Coronary artery (tissue), 2 donors: ENCODE data around the gene CAPN13.

ENCODE experiments used
- DNase-seq: peaks from one replicate; pipeline ENCODE4 v3.0.0-alpha.2; 2017; ENCODE audit warnings: low spot score
- H3K27ac ChIP-seq, 2 donors: fragments of 200-600 bp; sonication (generic); one replicate each; pipeline ENCODE4 v1.5.1; 2016 to 2019
- H3K4me3 ChIP-seq: fragments of 200-600 bp; sonication (generic); 2 replicates; pipeline ENCODE4 v1.5.1; 2016; ENCODE audit warnings: mild to moderate bottlenecking, moderate library complexity
- CTCF ChIP-seq: fragments of 200-600 bp; sonication (generic); IDR thresholded peaks from one replicate; pipeline ENCODE4 v1.5.1; 2019; ENCODE audit warnings: antibody characterized with exemption

The CAPN13 gene

GRCh38 chr2:30807249-30807648 is at the start of gene CAPN13:
Gene CAPN13 (minus strand): TSS chr2:30807446. CDS start chr2:30787325, 20,121 bp downstream.
- Histone ChIP-seq H3K27ac (no peak within 1 kb of the TSS), H3K4me3 (no peak within 1 kb of the TSS)
- no peak for DNase-seq
- no peak for TF ChIP-seq CTCF

GRCh38 chr2:30847841-30848240 is 40.6 kb upstream of the CAPN13 start:
- no peak for TF ChIP-seq CTCF
- no peak for DNase-seq
- H3K4me3 ChIP-seq: no peak overlapping the region
- no peak overlapping the region for H3K27ac ChIP-seq

GRCh38 chr2:30847329-30847728 is 40.1 kb upstream of the CAPN13 start:
- Histone ChIP-seq H3K27ac (no peak overlapping the region), H3K4me3 (no peak overlapping the region)
- no peak for DNase-seq
- TF ChIP-seq CTCF: no peak

- TF ChIP-seq CTCF: no peak
- no peak for DNase-seq
- H3K4me3 ChIP-seq: no peak overlapping the region
- no peak overlapping the region for H3K27ac ChIP-seq
Observed at GRCh38 chr2:30828586-30828985, 21.3 kb upstream of the CAPN13 start.

- no peak for DNase-seq
- Histone ChIP-seq H3K4me3 (no peak overlapping the region), H3K27ac (no peak overlapping the region)
- no peak for TF ChIP-seq CTCF
Observed at GRCh38 chr2:30826916-30827315, 19.7 kb upstream of the CAPN13 start.

GRCh38 chr2:30826481-30826880 is 19.2 kb upstream of the CAPN13 start:
- H3K4me3 ChIP-seq: no peak overlapping the region
- DNase-seq: no peak
- no peak for TF ChIP-seq CTCF
- H3K27ac ChIP-seq: no peak overlapping the region

- Histone ChIP-seq H3K4me3 (no peak overlapping the region), H3K27ac (no peak overlapping the region)
- no peak for DNase-seq
- TF ChIP-seq CTCF: no peak
Observed at GRCh38 chr2:30823452-30823851, 16.2 kb upstream of the CAPN13 start.
